HepG2 (cell line): ENCODE data around the gene MRPL10. TPM values are rescaled to one million over a fixed set of nuclear protein-coding genes. Genes with fewer than 3 reads are reported as not detected.

Experiments
- ARNT2 ChIP-seq: sonication (generic); formaldehyde crosslinking; IDR thresholded peaks from 2 replicates; pipeline ENCODE4 v1.8.0; 2022; ENCODE audit warnings: mild to moderate bottlenecking, low read depth, missing genetic modification reagents, moderate library complexity
- KDM4B ChIP-seq: sonication (generic); formaldehyde crosslinking; IDR thresholded peaks from 2 replicates; pipeline ENCODE4 v1.4.0; 2020; ENCODE audit warnings: missing genetic modification reagents
- MTF1 ChIP-seq: sonication (generic); formaldehyde crosslinking; IDR thresholded peaks from 2 replicates; pipeline ENCODE4 v1.5.0; 2020; ENCODE audit warnings: missing genetic modification reagents
- SAFB2 ChIP-seq: sonication (generic); formaldehyde crosslinking; IDR thresholded peaks from 2 replicates; pipeline ENCODE4 v1.5.1; 2020; ENCODE audit warnings: missing genetic modification reagents, low read depth, mild to moderate bottlenecking, borderline replicate concordance
- TBP ChIP-seq: sonication (generic); formaldehyde crosslinking; IDR thresholded peaks from 2 replicates; pipeline ENCODE4 v1.5.0; 2020; ENCODE audit warnings: missing genetic modification reagents
- TSC22D2 ChIP-seq: sonication (generic); formaldehyde crosslinking; IDR thresholded peaks from 2 replicates; pipeline ENCODE4 v1.5.1; 2020; ENCODE audit warnings: missing genetic modification reagents, mild to moderate bottlenecking, borderline replicate concordance
- ZFP36L1 ChIP-seq: sonication (generic); formaldehyde crosslinking; IDR thresholded peaks from 2 replicates; pipeline ENCODE4 v1.8.0; 2022; ENCODE audit warnings: mild to moderate bottlenecking, missing genetic modification reagents, moderate library complexity
- ZFY ChIP-seq: sonication (generic); formaldehyde crosslinking; IDR thresholded peaks from 2 replicates; pipeline ENCODE4 v1.4.0; 2020; ENCODE audit warnings: missing genetic modification reagents
- ZNF12 ChIP-seq: sonication (generic); formaldehyde crosslinking; IDR thresholded peaks from 2 replicates; pipeline ENCODE4 v1.5.0; 2020; ENCODE audit warnings: missing genetic modification reagents
- ZNF292 ChIP-seq: sonication (generic); formaldehyde crosslinking; IDR thresholded peaks from 2 replicates; pipeline ENCODE4 v1.8.1; 2022; ENCODE audit warnings: mild to moderate bottlenecking, low read depth, missing genetic modification reagents, borderline replicate concordance
- ZNF333 ChIP-seq: sonication (generic); formaldehyde crosslinking; IDR thresholded peaks from 2 replicates; pipeline ENCODE4 v1.4.0; 2020; ENCODE audit warnings: mild to moderate bottlenecking, missing genetic modification reagents, borderline replicate concordance
- ZNF34 ChIP-seq: sonication (generic); formaldehyde crosslinking; IDR thresholded peaks from 2 replicates; pipeline ENCODE4 v1.4.0; 2020; ENCODE audit warnings: mild to moderate bottlenecking, missing genetic modification reagents, borderline replicate concordance
- ZNF496 ChIP-seq: sonication (generic); formaldehyde crosslinking; IDR thresholded peaks from 2 replicates; pipeline ENCODE4 v1.8.1; 2023; ENCODE audit warnings: mild to moderate bottlenecking, moderate library complexity, missing genetic modification reagents; ENCODE audit not compliant: insufficient replicate concordance
- ZNF724P ChIP-seq: sonication (generic); formaldehyde crosslinking; IDR thresholded peaks from 2 replicates; pipeline ENCODE4 v1.8.0; 2022; ENCODE audit warnings: missing genetic modification reagents, borderline replicate concordance
- ZNF761 ChIP-seq: sonication (generic); formaldehyde crosslinking; conservative IDR thresholded peaks from 2 replicates; pipeline ENCODE4 v1.4.0; 2020; ENCODE audit warnings: mild to moderate bottlenecking, missing genetic modification reagents
- ZNF841 ChIP-seq: sonication (generic); formaldehyde crosslinking; IDR thresholded peaks from 2 replicates; pipeline ENCODE4 v1.8.1; 2023; ENCODE audit warnings: missing genetic modification reagents, borderline replicate concordance
- polyA plus RNA-seq, 8 experiments: library from polyadenylated mRNA; depleted of rRNA in 3 of 8; stranded (reverse) in 7 of 8; unstranded in 1 of 8; fragments of >200 nt; fragmentation: Illumina TruSeq in 4 of 8; extraction: Trizol in 4 of 8; gene quantifications; 2 replicates each; pipeline versions ENCODE4 v1.2.1 to v1.2.3, GENCODE V29; 2011 to 2016; ENCODE audit warnings: low read depth in 4 of 8, missing spikeins in 1 of 8, mixed read lengths in 1 of 8; ENCODE audit not compliant: insufficient read depth in 1 of 8
- total RNA-seq, 5 experiments: library from RNA; depleted of rRNA; stranded (reverse); fragments of >200 nt; fragmentation: Illumina TruSeq; extraction: Trizol; gene quantifications; 2 replicates each; pipeline ENCODE4 v1.2.3, GENCODE V29; 2016; ENCODE audit warnings: low read depth in 1 of 5
- TF ChIP-seq, protein P1 (sequence below): sonication (generic); formaldehyde crosslinking; IDR thresholded peaks from 2 replicates; pipeline ENCODE4 v1.5.1; 2020; ENCODE audit warnings: mild to moderate bottlenecking, missing genetic modification reagents, moderate library complexity
- TF ChIP-seq, protein P2 (sequence below): sonication (generic); formaldehyde crosslinking; IDR thresholded peaks from 2 replicates; pipeline ENCODE4 v1.5.1; 2020; ENCODE audit warnings: missing genetic modification reagents, mild to moderate bottlenecking, borderline replicate concordance
- TF ChIP-seq, protein P3 (sequence below): sonication (generic); formaldehyde crosslinking; IDR thresholded peaks from 2 replicates; pipeline ENCODE4 v1.4.0; 2020; ENCODE audit warnings: missing genetic modification reagents, borderline replicate concordance

The MRPL10 gene
- total and polyA plus RNA-seq, 2 of the 13 experiments (the other 11 are each of a cell fraction or from before 2014, with no cell fraction given), result 56.7 to 149 TPM

- TF ChIP-seq ZFP36L1 (CRISPR knock-in tag) (peak; percentile 60; the same call in 1 of the 2 replicates), ZNF34 (CRISPR knock-in tag) (peak; percentile 55; the same call in 1 of the 2 replicates), TBP (no peak), SAFB2 (CRISPR knock-in tag) (peak; percentile 72), MTF1 (CRISPR knock-in tag) (no peak), ZNF12 (CRISPR knock-in tag) (no peak), TSC22D2 (CRISPR knock-in tag) (peak; percentile 53; the same call in 1 of the 2 replicates), ZNF761 (CRISPR knock-in tag) (peak; percentile 68; the same call in 1 of the 2 replicates), ZNF496 (CRISPR knock-in tag) (no peak), ZNF724P (CRISPR knock-in tag) (no peak), ARNT2 (peak; percentile 68; the same call in 1 of the 2 replicates), ZNF333 (CRISPR knock-in tag) (peak; percentile 92; the same call in 1 of the 2 replicates), KDM4B (peak; percentile 48; the same call in 1 of the 2 replicates), ZNF841 (CRISPR knock-in tag) (no peak), ZNF292 (peak; percentile 65; the same call in 1 of the 2 replicates), ZFY (peak; percentile 95)
- TF ChIP-seq, protein P1, sequence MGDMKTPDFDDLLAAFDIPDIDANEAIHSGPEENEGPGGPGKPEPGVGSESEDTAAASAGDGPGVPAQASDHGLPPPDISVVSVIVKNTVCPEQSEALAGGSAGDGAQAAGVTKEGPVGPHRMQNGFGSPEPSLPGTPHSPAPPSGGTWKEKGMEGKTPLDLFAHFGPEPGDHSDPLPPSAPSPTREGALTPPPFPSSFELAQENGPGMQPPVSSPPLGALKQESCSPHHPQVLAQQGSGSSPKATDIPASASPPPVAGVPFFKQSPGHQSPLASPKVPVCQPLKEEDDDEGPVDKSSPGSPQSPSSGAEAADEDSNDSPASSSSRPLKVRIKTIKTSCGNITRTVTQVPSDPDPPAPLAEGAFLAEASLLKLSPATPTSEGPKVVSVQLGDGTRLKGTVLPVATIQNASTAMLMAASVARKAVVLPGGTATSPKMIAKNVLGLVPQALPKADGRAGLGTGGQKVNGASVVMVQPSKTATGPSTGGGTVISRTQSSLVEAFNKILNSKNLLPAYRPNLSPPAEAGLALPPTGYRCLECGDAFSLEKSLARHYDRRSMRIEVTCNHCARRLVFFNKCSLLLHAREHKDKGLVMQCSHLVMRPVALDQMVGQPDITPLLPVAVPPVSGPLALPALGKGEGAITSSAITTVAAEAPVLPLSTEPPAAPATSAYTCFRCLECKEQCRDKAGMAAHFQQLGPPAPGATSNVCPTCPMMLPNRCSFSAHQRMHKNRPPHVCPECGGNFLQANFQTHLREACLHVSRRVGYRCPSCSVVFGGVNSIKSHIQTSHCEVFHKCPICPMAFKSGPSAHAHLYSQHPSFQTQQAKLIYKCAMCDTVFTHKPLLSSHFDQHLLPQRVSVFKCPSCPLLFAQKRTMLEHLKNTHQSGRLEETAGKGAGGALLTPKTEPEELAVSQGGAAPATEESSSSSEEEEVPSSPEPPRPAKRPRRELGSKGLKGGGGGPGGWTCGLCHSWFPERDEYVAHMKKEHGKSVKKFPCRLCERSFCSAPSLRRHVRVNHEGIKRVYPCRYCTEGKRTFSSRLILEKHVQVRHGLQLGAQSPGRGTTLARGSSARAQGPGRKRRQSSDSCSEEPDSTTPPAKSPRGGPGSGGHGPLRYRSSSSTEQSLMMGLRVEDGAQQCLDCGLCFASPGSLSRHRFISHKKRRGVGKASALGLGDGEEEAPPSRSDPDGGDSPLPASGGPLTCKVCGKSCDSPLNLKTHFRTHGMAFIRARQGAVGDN, result peak; percentile 95
- TF ChIP-seq, protein P2, sequence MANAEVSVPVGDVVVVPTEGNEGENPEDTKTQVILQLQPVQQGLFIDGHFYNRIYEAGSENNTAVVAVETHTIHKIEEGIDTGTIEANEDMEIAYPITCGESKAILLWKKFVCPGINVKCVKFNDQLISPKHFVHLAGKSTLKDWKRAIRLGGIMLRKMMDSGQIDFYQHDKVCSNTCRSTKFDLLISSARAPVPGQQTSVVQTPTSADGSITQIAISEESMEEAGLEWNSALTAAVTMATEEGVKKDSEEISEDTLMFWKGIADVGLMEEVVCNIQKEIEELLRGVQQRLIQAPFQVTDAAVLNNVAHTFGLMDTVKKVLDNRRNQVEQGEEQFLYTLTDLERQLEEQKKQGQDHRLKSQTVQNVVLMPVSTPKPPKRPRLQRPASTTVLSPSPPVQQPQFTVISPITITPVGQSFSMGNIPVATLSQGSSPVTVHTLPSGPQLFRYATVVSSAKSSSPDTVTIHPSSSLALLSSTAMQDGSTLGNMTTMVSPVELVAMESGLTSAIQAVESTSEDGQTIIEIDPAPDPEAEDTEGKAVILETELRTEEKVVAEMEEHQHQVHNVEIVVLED (CRISPR knock-in tag), result peak; percentile 67
- TF ChIP-seq, protein P3, sequence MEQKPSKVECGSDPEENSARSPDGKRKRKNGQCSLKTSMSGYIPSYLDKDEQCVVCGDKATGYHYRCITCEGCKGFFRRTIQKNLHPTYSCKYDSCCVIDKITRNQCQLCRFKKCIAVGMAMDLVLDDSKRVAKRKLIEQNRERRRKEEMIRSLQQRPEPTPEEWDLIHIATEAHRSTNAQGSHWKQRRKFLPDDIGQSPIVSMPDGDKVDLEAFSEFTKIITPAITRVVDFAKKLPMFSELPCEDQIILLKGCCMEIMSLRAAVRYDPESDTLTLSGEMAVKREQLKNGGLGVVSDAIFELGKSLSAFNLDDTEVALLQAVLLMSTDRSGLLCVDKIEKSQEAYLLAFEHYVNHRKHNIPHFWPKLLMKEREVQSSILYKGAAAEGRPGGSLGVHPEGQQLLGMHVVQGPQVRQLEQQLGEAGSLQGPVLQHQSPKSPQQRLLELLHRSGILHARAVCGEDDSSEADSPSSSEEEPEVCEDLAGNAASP (CRISPR knock-in tag), result no peak; the same call in 1 of the 2 replicates
Measured at GRCh38 chr17:47840742-47841487, 9.6 kb upstream of the MRPL10 start, which contains the start of gene SCRN2 (continued).
